Smooth muscle cell (in vitro differentiated cells): ENCODE data around the gene GALNTL6. TPM values are rescaled to one million over a fixed set of nuclear protein-coding genes. Genes with fewer than 3 reads are reported as not detected.

ENCODE experiments used
- DNase-seq: peaks from one replicate; lab custom pipeline; 2025; ENCODE audit not compliant: unreplicated experiment; lab: John Stamatoyannopoulos, UW
- H2AFZ ChIP-seq: fragments of 200-600 bp; sonication (generic); 2 replicates; pipeline ENCODE4 v1.6.0; 2016; ENCODE audit warnings: antibody characterized with exemption, low read depth, mild to moderate bottlenecking
- H3F3A ChIP-seq: fragments of 200-600 bp; sonication (generic); 2 replicates; pipeline ENCODE4 v1.6.0; 2017; ENCODE audit warnings: antibody characterized with exemption, low read depth
- H3K27ac ChIP-seq: fragments of 200-600 bp; sonication (generic); 2 replicates; pipeline ENCODE4 v1.5.1; 2016; ENCODE audit warnings: low read depth, mild to moderate bottlenecking
- H3K27me3 ChIP-seq: fragments of 200-600 bp; sonication (generic); 2 replicates; pipeline ENCODE4 v1.6.1; 2016; ENCODE audit warnings: low read depth, mild to moderate bottlenecking
- H3K36me3 ChIP-seq: fragments of 200-600 bp; sonication (generic); 2 replicates; pipeline ENCODE4 v1.5.1; 2016; ENCODE audit warnings: low read depth
- H3K4me1 ChIP-seq: fragments of 200-600 bp; sonication (generic); 2 replicates; pipeline ENCODE4 v1.5.1; 2016; ENCODE audit warnings: low read depth
- H3K4me2 ChIP-seq: fragments of 200-600 bp; sonication (generic); 2 replicates; pipeline ENCODE4 v1.6.0; 2016; ENCODE audit warnings: mild to moderate bottlenecking
- H3K4me3 ChIP-seq: fragments of 200-600 bp; sonication (generic); 2 replicates; pipeline ENCODE4 v1.5.1; 2016; ENCODE audit warnings: mild to moderate bottlenecking
- H3K79me2 ChIP-seq: fragments of 200-600 bp; sonication (generic); 2 replicates; pipeline ENCODE4 v1.6.0; 2016; ENCODE audit warnings: low read depth, mild to moderate bottlenecking
- H3K9ac ChIP-seq: fragments of 200-600 bp; sonication (generic); 2 replicates; pipeline ENCODE4 v1.6.0; 2016; ENCODE audit warnings: low read depth
- H3K9me3 ChIP-seq: fragments of 200-600 bp; sonication (generic); replicated peaks from 2 replicates; pipeline ENCODE4 v1.5.1; 2016; ENCODE audit warnings: low read depth
- H4K20me1 ChIP-seq: fragments of 200-600 bp; sonication (generic); 2 replicates; pipeline ENCODE4 v1.6.0; 2016; ENCODE audit warnings: low read depth
- CTCF ChIP-seq: fragments of 200-600 bp; sonication (generic); IDR thresholded peaks from 2 replicates; pipeline ENCODE4 v1.5.1; 2017; ENCODE audit warnings: borderline replicate concordance, mild to moderate bottlenecking, antibody characterized with exemption; ENCODE audit not compliant: insufficient read depth, poor library complexity, severe bottlenecking
- whole genome bisulfite sequencing: methylation state at CpG from one replicate; pipeline ENCODE4 v1.1.7; 2016; ENCODE audit warnings: low lambda C conversion rate; 5-methylcytosine and 5-hydroxymethylcytosine counted together
- polyA plus RNA-seq: library from polyadenylated mRNA; unstranded; fragments of >200 nt; fragmentation: Nextera tagmentation; extraction: Ambion mirVana; gene quantifications from 2 replicates; pipeline ENCODE4 v1.2.1, GENCODE V29; 2016
- total RNA-seq: library from RNA; depleted of rRNA; stranded (reverse); fragments of >200 nt; gene quantifications from 2 replicates; pipeline ENCODE4 v1.2.3, GENCODE V29; 2014

GALNTL6 gene
- total and polyA plus RNA-seq, 2 experiments from 2014 or later, result 0.18 to 1.3 TPM

- Histone ChIP-seq H2AFZ (peak overlapping the region; percentile 35), H3K4me2 (peak overlapping the region; percentile 8), H3K9me3 (no peaks in the 10 kb centered on the region), H3K79me2 (no peaks in the 10 kb centered on the region), H3K4me1 (no peaks in the 10 kb centered on the region), H3K27ac (no peak overlapping the region), H3K36me3 (no peaks in the 10 kb centered on the region), H4K20me1 (no peaks in the 10 kb centered on the region), H3K27me3 (no peaks in the 10 kb centered on the region), H3K4me3 (no peak overlapping the region), H3F3A (no peaks in the 10 kb centered on the region), H3K9ac (no peak overlapping the region)
- no peak for TF ChIP-seq CTCF
- no peak for DNase-seq
These were observed 296.3 kb downstream of the GALNTL6 start for GRCh38 chr4:172109466-172109865.

- no peak for TF ChIP-seq CTCF
- 91% methylated on average over 1 of the region's 1 CpG for WGBS
- H3K4me3 ChIP-seq, result no peak overlapping the region
- no peaks in the 10 kb centered on the region for H3K79me2 ChIP-seq
- no peak overlapping the region for H3K9ac ChIP-seq
- no peaks in the 10 kb centered on the region for H3K36me3 ChIP-seq
- no peaks in the 10 kb centered on the region for H3K4me1 ChIP-seq
- H3K27ac ChIP-seq, result no peak overlapping the region
- H3K4me2 ChIP-seq, result no peak overlapping the region
- no peaks in the 10 kb centered on the region for H3K27me3 ChIP-seq
- H4K20me1 ChIP-seq, result no peaks in the 10 kb centered on the region
- no peaks in the 10 kb centered on the region for H3F3A ChIP-seq
- no peaks in the 10 kb centered on the region for H3K9me3 ChIP-seq
- no peak overlapping the region for H2AFZ ChIP-seq
- DNase-seq, result no peak
These were observed 311.6 kb downstream of the GALNTL6 start for GRCh38 chr4:172124656-172125308.

- no peaks in the 10 kb centered on the region for H4K20me1 ChIP-seq
These were observed 312.2 kb downstream of the GALNTL6 start for GRCh38 chr4:172125443-172125842.

More at GRCh38 chr4:172125443-172125842, 312.2 kb downstream of the GALNTL6 start:
- no peak for TF ChIP-seq CTCF
- H3F3A ChIP-seq, result no peaks in the 10 kb centered on the region
- no peaks in the 10 kb centered on the region for H3K4me1 ChIP-seq
- no peak overlapping the region for H3K4me3 ChIP-seq
- H3K27me3 ChIP-seq, result no peaks in the 10 kb centered on the region
- H3K79me2 ChIP-seq, result no peaks in the 10 kb centered on the region
- no peak overlapping the region for H3K27ac ChIP-seq
- no peak overlapping the region for H2AFZ ChIP-seq
- DNase-seq, result no peak
- no peak overlapping the region for H3K4me2 ChIP-seq
- H3K9ac ChIP-seq, result no peak overlapping the region
- H3K36me3 ChIP-seq, result no peaks in the 10 kb centered on the region
- no peaks in the 10 kb centered on the region for H3K9me3 ChIP-seq
